Liver (tissue), 9 donors: ENCODE data around the gene SLC41A1. TPM values are rescaled to one million over a fixed set of nuclear protein-coding genes. Genes with fewer than 3 reads are reported as not detected.

Source experiments
- DNase-seq: peaks from one replicate; pipeline ENCODE4 v3.0.0-alpha.2; 2017; ENCODE audit warnings: low spot score
- H3K27ac ChIP-seq, 2 donors: one replicate each; pipeline ENCODE4 v1.7.0; 2013; ENCODE audit warnings: inconsistent platforms in 2 of 2, low read length in 2 of 2, control low read depth in 1 of 2, low read depth in 1 of 2, mild to moderate bottlenecking in 1 of 2
- H3K27me3 ChIP-seq, 4 donors: one replicate each; pipeline versions ENCODE4 v1.6.1 to v1.7.0; 2013; ENCODE audit warnings: low read length in 3 of 4, inconsistent platforms in 1 of 4, mild to moderate bottlenecking in 1 of 4, moderate library complexity in 1 of 4; ENCODE audit not compliant: control insufficient read depth in 4 of 4, insufficient read depth in 4 of 4
- H3K36me3 ChIP-seq, 4 donors: one replicate each; pipeline versions ENCODE4 v1.6.1 to v1.7.0; 2013; ENCODE audit warnings: low read length in 3 of 4, mild to moderate bottlenecking in 3 of 4, low read depth in 1 of 4, moderate library complexity in 1 of 4; ENCODE audit not compliant: control insufficient read depth in 4 of 4, insufficient read depth in 3 of 4
- H3K4me1 ChIP-seq, 4 donors: one replicate each; pipeline versions ENCODE4 v1.6.1 to v1.7.0; 2013; ENCODE audit warnings: low read length in 3 of 4, mild to moderate bottlenecking in 3 of 4, moderate library complexity in 1 of 4; ENCODE audit not compliant: control insufficient read depth in 4 of 4, insufficient read depth in 4 of 4
- H3K4me3 ChIP-seq, 3 donors: one replicate each; pipeline versions ENCODE4 v1.6.1 to v1.7.0; 2013; ENCODE audit warnings: low read length in 3 of 3, control low read depth in 1 of 3, low read depth in 1 of 3, mild to moderate bottlenecking in 1 of 3
- H3K9ac ChIP-seq, 2 donors: one replicate each; pipeline ENCODE4 v1.7.0; 2013; ENCODE audit warnings: low read length in 2 of 2, mild to moderate bottlenecking in 2 of 2, moderate library complexity in 2 of 2, control low read depth in 1 of 2, low read depth in 1 of 2
- H3K9me3 ChIP-seq, 4 donors: one replicate each; pipeline versions ENCODE4 v1.6.1 to v1.7.0; 2013; ENCODE audit warnings: low read length in 3 of 4; ENCODE audit not compliant: control insufficient read depth in 4 of 4
- ATF3 ChIP-seq: IDR thresholded peaks from 2 replicates; pipeline ENCODE4 v1.6.1; 2016; ENCODE audit warnings: antibody characterized with exemption
- FOXA1 ChIP-seq: IDR thresholded peaks from 2 replicates; pipeline ENCODE4 v1.6.1; 2016; ENCODE audit warnings: antibody characterized with exemption
- FOXA2 ChIP-seq: IDR thresholded peaks from 2 replicates; pipeline ENCODE4 v1.6.1; 2016; ENCODE audit warnings: antibody characterized with exemption
- GABPA ChIP-seq, 2 donors: IDR thresholded peaks in 1 of 2; conservative IDR thresholded peaks in 1 of 2; 2 replicates each; pipeline ENCODE4 v1.6.1; 2016; ENCODE audit warnings: antibody characterized with exemption in 2 of 2, mild to moderate bottlenecking in 1 of 2, moderate library complexity in 1 of 2
- HNF4G ChIP-seq: IDR thresholded peaks from 2 replicates; pipeline ENCODE4 v1.6.1; 2016; ENCODE audit warnings: antibody characterized with exemption
- JUND ChIP-seq, 2 donors: IDR thresholded peaks; 2 replicates each; pipeline ENCODE4 v1.6.1; 2016; ENCODE audit warnings: antibody characterized with exemption in 2 of 2
- MAX ChIP-seq: IDR thresholded peaks from 2 replicates; pipeline ENCODE4 v1.6.1; 2016; ENCODE audit warnings: antibody characterized with exemption
- NR2F2 ChIP-seq: IDR thresholded peaks from 2 replicates; pipeline ENCODE4 v1.6.1; 2016; ENCODE audit warnings: antibody characterized with exemption
- RAD21 ChIP-seq, 2 donors: IDR thresholded peaks; 2 replicates each; pipeline ENCODE4 v1.6.1; 2016; ENCODE audit warnings: antibody characterized with exemption in 2 of 2, mild to moderate bottlenecking in 2 of 2
- RXRA ChIP-seq, 2 donors: IDR thresholded peaks; 2 replicates each; pipeline ENCODE4 v1.6.1; 2017 to 2018; ENCODE audit warnings: antibody characterized with exemption in 2 of 2, mild to moderate bottlenecking in 1 of 2
- SP1 ChIP-seq: IDR thresholded peaks from 2 replicates; pipeline ENCODE4 v1.6.1; 2018; ENCODE audit warnings: antibody characterized with exemption, mild to moderate bottlenecking
- TAF1 ChIP-seq: conservative IDR thresholded peaks from 2 replicates; pipeline ENCODE4 v1.6.1; 2016; ENCODE audit warnings: antibody characterized with exemption, mild to moderate bottlenecking
- YY1 ChIP-seq: IDR thresholded peaks from 2 replicates; pipeline ENCODE4 v1.6.1; 2016; ENCODE audit warnings: antibody characterized with exemption, mild to moderate bottlenecking
- ZBTB33 ChIP-seq: IDR thresholded peaks from 2 replicates; pipeline ENCODE4 v1.6.1; 2016; ENCODE audit warnings: antibody characterized with exemption
- WGBS: extraction: QIAGEN DNeasy Blood & Tissue Kit; methylation state at CpG from one replicate; pipeline ENCODE4 v1.1.7; 2013; 5-methylcytosine and 5-hydroxymethylcytosine counted together
- polyA plus RNA-seq, 2 donors: library from polyadenylated mRNA; stranded (reverse) in 1 of 2; unstranded in 1 of 2; fragments of 200-250 nt in 1 of 2; fragments of >200 nt in 1 of 2; fragmentation: Nextera tagmentation in 1 of 2; extraction: Ambion mirVana in 1 of 2; gene quantifications; one replicate each; pipeline versions ENCODE4 v1.2.1 to v1.2.3, GENCODE V29; 2013 to 2015
- total RNA-seq, 2 donors: library from RNA; depleted of rRNA; stranded (reverse); fragments of >200 nt; gene quantifications; one replicate each; pipeline ENCODE4 v1.2.3, GENCODE V29; 2014
- TF ChIP-seq, protein P1 (sequence below): IDR thresholded peaks from 2 replicates; pipeline ENCODE4 v1.6.1; 2016; ENCODE audit warnings: antibody characterized with exemption, mild to moderate bottlenecking
- donor health status: healthy.
- donor health status: healthy.
- donor health status: healthy.
- donor health status: healthy.
- donor health status: healthy.

The SLC41A1 gene
- total and polyA plus RNA-seq, 4 donors: 2.6 to 9.1 (median 4.1) TPM

- TF ChIP-seq, protein P1, sequence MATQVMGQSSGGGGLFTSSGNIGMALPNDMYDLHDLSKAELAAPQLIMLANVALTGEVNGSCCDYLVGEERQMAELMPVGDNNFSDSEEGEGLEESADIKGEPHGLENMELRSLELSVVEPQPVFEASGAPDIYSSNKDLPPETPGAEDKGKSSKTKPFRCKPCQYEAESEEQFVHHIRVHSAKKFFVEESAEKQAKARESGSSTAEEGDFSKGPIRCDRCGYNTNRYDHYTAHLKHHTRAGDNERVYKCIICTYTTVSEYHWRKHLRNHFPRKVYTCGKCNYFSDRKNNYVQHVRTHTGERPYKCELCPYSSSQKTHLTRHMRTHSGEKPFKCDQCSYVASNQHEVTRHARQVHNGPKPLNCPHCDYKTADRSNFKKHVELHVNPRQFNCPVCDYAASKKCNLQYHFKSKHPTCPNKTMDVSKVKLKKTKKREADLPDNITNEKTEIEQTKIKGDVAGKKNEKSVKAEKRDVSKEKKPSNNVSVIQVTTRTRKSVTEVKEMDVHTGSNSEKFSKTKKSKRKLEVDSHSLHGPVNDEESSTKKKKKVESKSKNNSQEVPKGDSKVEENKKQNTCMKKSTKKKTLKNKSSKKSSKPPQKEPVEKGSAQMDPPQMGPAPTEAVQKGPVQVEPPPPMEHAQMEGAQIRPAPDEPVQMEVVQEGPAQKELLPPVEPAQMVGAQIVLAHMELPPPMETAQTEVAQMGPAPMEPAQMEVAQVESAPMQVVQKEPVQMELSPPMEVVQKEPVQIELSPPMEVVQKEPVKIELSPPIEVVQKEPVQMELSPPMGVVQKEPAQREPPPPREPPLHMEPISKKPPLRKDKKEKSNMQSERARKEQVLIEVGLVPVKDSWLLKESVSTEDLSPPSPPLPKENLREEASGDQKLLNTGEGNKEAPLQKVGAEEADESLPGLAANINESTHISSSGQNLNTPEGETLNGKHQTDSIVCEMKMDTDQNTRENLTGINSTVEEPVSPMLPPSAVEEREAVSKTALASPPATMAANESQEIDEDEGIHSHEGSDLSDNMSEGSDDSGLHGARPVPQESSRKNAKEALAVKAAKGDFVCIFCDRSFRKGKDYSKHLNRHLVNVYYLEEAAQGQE: no peak
- TF ChIP-seq HNF4G: no peak
- TF ChIP-seq MAX: no peak
Observed at GRCh38 chr1:205804605-205805004, 8.4 kb downstream of the SLC41A1 start (continued).

DNA sequence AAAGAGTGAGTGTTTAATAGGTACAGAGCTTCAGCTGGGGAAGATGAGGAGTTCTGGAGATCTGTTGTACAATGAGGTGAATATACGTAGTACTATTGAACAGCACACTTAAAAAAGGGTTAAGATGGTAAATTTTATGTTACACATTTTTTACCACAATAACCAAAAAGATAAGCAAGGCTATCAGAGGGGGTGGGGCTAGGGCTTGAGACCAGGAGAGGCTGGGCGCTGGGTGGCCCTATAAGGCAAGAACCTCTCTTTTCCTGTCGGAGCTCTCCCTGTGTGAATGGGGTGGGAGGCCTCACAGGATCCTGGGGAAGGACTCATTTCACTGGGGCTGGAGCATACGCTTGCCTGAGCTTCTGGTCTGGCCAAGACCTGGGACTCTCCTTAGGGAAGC is 9.0 kb downstream of the SLC41A1 start:
- H3K27ac ChIP-seq: no peak overlapping the region
- DNase-seq: no peak
- 84% methylated on average over 4 of the region's 4 CpGs for WGBS
- TF ChIP-seq ATF3 (no peak), MAX (no peak), HNF4G (no peak), FOXA1 (no peak), FOXA2 (no peak), NR2F2 (no peak), TAF1 (no peak), RXRA (IDR thresholded peaks at IDR 0.05) (no peak), YY1 (no peak), RAD21 (IDR thresholded peaks at IDR 0.05) (no peak), SP1 (no peak)
- no peaks in the 10 kb centered on the region for H3K36me3 ChIP-seq
- H3K9ac ChIP-seq: no peak overlapping the region
- H3K27me3 ChIP-seq: no peaks in the 10 kb centered on the region
- no peaks in the 10 kb centered on the region for H3K4me1 ChIP-seq
- no peak overlapping the region for H3K4me3 ChIP-seq
- no peaks in the 10 kb centered on the region for H3K9me3 ChIP-seq

- WGBS: 98% methylated on average over 8 of the region's 8 CpGs
- no peak overlapping the region for H3K9ac ChIP-seq
- H3K4me1 ChIP-seq: no peaks in the 10 kb centered on the region
Observed at GRCh38 chr1:205802060-205802459, 10.9 kb downstream of the SLC41A1 start.

More at GRCh38 chr1:205802060-205802459, 10.9 kb downstream of the SLC41A1 start:
- H3K4me3 ChIP-seq: no peak overlapping the region
- no peaks in the 10 kb centered on the region for H3K9me3 ChIP-seq
- H3K27ac ChIP-seq: no peak overlapping the region
- peaks cover 0 to 6% (median 0%) of the 10 kb centered on the region in 4 donors for H3K36me3 ChIP-seq
- TF ChIP-seq FOXA2: no peak
- TF ChIP-seq JUND (IDR thresholded peaks at IDR 0.05): no peak
- no peak for TF ChIP-seq FOXA1
- no peak for TF ChIP-seq ZBTB33
- TF ChIP-seq, protein P1: no peak
- TF ChIP-seq RXRA (IDR thresholded peaks at IDR 0.05): no peak
- TF ChIP-seq GABPA (IDR thresholded peaks at IDR 0.05 in 1 of 2, conservative IDR thresholded peaks at IDR 0.05 in 1 of 2): no peak
- no peak for DNase-seq
- H3K27me3 ChIP-seq: no peaks in the 10 kb centered on the region
